ENCODE measurements around the gene GJA3. TPM values are rescaled to one million over a fixed set of nuclear protein-coding genes. Genes with fewer than 3 reads are reported as not detected.

Gene GJA3
- total and polyA plus RNA-seq, 2 donors (not counting 3 experiments of a cell fraction or from before 2014, with no cell fraction given) = not detected

DNA sequence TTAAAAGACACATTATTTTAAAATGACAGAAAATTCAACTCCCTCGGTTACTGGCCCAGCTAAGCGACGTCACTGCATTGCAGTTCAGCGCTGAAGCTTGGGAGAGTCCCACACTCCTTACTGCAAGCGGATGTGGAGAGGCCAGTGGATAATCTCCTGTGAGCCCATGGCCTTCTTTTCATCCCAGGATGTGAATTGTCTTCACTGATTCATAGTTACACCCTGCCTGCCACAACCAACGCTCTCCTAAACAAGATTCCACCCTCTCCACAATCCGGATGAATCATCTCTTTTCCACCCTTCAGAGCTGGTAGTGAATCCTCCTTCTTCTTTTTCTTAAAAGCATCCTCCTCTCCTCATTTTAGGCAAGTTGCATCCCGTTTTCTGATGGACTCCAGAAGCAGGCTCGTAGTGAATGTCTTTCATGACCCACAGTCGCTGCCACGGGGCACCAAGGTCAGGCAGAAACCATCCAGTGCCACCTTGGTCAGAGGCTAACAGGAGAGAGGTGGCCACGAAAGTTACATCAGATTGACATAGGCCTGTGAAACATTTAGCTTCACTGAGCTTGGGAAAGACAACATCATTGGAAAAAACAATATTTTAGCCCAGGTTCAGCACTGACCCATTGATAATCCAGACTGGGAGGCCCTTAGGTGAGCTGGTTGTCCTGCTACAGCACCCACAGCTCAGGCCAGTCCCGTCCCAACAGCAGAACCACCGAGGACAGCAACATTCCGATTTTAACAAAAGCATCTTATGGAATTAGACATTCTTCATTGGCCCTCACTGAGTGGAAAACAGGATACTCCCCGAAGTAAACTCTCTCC lies 29.8 kb upstream of the GJA3 start:
- H2AFZ ChIP-seq (ENCODE audit: low read depth, low read length) = no peak overlapping the region
- no peaks in the 10 kb centered on the region for H3K4me1 ChIP-seq (ENCODE audit: control insufficient read depth, extremely low read depth, insufficient read depth, low read length)
- H3K4me2 ChIP-seq (ENCODE audit: insufficient read depth, low read length) = no peak overlapping the region
- H3K9me1 ChIP-seq (replicated peaks; ENCODE audit: control insufficient read depth, extremely low read depth, insufficient read depth, low read length) = no peaks in the 10 kb centered on the region
- no peaks in the 10 kb centered on the region for H3K36me3 ChIP-seq (ENCODE audit: control insufficient read depth in 2 of 2, extremely low read depth in 1 of 2, insufficient read depth in 2 of 2, low read length in 2 of 2)
- FAIRE-seq (no peak), DNase-seq (ENCODE audit: low read depth, low spot score) (no peak)
- no peak overlapping the region for H3K27ac ChIP-seq (ENCODE audit: insufficient read depth, low read depth, low read length)
- ChIA-PET CTCF (interaction anchor here (1.6 to 2.0 kb wide), 2 partner anchors 8 to 734 kb away, joined by 4 to 7 read pairs; no protein-coding TSS in a partner anchor), POLR2A (no interaction called here)
- H4K20me1 ChIP-seq (replicated peaks; ENCODE audit: control insufficient read depth, extremely low read depth, insufficient read depth, low read length) = no peaks in the 10 kb centered on the region
- no peak overlapping the region for H3K4me3 ChIP-seq (replicated peaks in 1 of 3; ENCODE audit: insufficient read depth in 1 of 3, low read depth in 1 of 3, low read length in 3 of 3)
- no peaks in the 10 kb centered on the region for H3K79me2 ChIP-seq (ENCODE audit: control insufficient read depth, insufficient read depth, low read length)
- BruUV-seq (replicated peaks) = no TSS peak
- H3K27me3 ChIP-seq (ENCODE audit: control insufficient read depth in 2 of 2, insufficient read depth in 2 of 2, low read length in 2 of 2) = peaks cover 58 to 68% of the 10 kb centered on the region in 2 experiments
- no peaks in the 10 kb centered on the region for H3K9me3 ChIP-seq (replicated peaks; ENCODE audit: control insufficient read depth, insufficient read depth, low read length)
- TF ChIP-seq JUN (IDR thresholded peaks at IDR 0.05; ENCODE audit: borderline replicate concordance, insufficient read depth, insufficient read length, low read depth) = no peak
- no peak for TF ChIP-seq GATA2 (IDR thresholded peaks at IDR 0.05; ENCODE audit: insufficient read depth, insufficient read length, low read depth, low read length)
- no peak overlapping the region for H3K9ac ChIP-seq (replicated peaks; ENCODE audit: extremely low read depth, insufficient read depth, low read length)
- intact Hi-C loops (cut with micrococcal nuclease) (no loop called here), dilution Hi-C loops (cut with MboI; ENCODE audit: extremely low pct_ligation_motif_present, low sequenced_read_pairs) (no loop called here)

DNA sequence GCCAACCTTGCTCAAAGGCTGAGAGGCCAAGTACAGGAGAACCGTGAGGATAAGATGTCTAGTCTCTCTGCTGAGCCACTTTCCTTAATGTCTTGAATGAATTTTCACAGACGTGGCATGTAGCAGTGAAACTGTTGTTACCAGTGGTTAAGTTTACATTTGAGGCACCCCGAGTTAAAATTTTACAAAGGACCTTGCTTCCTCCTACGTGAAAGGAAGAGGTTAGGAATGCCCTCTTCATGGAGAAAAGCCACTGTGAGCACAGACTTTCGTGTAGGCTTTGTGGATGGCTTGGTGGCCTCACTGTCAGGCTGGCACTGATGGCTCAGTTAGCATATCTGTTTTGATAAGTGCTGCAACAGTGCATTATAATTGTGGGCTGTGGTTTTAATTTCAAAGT lies 29.2 kb upstream of the GJA3 start:
- FAIRE-seq (no peak), DNase-seq (ENCODE audit: low read depth, low spot score) (no peak)
- Histone ChIP-seq H2AFZ (ENCODE audit: low read depth, low read length) (no peak overlapping the region), H3K27ac (ENCODE audit: insufficient read depth, low read depth, low read length) (no peak overlapping the region), H3K36me3 (ENCODE audit: control insufficient read depth in 2 of 2, extremely low read depth in 1 of 2, insufficient read depth in 2 of 2, low read length in 2 of 2) (no peaks in the 10 kb centered on the region), H4K20me1 (replicated peaks; ENCODE audit: control insufficient read depth, extremely low read depth, insufficient read depth, low read length) (no peaks in the 10 kb centered on the region), H3K4me3 (replicated peaks in 1 of 3; ENCODE audit: insufficient read depth in 1 of 3, low read depth in 1 of 3, low read length in 3 of 3) (no peak overlapping the region), H3K79me2 (ENCODE audit: control insufficient read depth, insufficient read depth, low read length) (no peaks in the 10 kb centered on the region), H3K4me2 (ENCODE audit: insufficient read depth, low read length) (no peak overlapping the region), H3K9me1 (replicated peaks; ENCODE audit: control insufficient read depth, extremely low read depth, insufficient read depth, low read length) (no peaks in the 10 kb centered on the region), H3K27me3 (ENCODE audit: control insufficient read depth in 2 of 2, insufficient read depth in 2 of 2, low read length in 2 of 2) (peaks cover 52 to 64% of the 10 kb centered on the region in 2 experiments), H3K9me3 (replicated peaks; ENCODE audit: control insufficient read depth, insufficient read depth, low read length) (no peaks in the 10 kb centered on the region), H3K4me1 (ENCODE audit: control insufficient read depth, extremely low read depth, insufficient read depth, low read length) (no peaks in the 10 kb centered on the region), H3K9ac (replicated peaks; ENCODE audit: extremely low read depth, insufficient read depth, low read length) (no peak overlapping the region)
- BruUV-seq (replicated peaks) = no TSS peak
- TF ChIP-seq, protein P1, sequence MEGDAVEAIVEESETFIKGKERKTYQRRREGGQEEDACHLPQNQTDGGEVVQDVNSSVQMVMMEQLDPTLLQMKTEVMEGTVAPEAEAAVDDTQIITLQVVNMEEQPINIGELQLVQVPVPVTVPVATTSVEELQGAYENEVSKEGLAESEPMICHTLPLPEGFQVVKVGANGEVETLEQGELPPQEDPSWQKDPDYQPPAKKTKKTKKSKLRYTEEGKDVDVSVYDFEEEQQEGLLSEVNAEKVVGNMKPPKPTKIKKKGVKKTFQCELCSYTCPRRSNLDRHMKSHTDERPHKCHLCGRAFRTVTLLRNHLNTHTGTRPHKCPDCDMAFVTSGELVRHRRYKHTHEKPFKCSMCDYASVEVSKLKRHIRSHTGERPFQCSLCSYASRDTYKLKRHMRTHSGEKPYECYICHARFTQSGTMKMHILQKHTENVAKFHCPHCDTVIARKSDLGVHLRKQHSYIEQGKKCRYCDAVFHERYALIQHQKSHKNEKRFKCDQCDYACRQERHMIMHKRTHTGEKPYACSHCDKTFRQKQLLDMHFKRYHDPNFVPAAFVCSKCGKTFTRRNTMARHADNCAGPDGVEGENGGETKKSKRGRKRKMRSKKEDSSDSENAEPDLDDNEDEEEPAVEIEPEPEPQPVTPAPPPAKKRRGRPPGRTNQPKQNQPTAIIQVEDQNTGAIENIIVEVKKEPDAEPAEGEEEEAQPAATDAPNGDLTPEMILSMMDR (IDR thresholded peaks at IDR 0.05; ENCODE audit: extremely low read depth in 1 of 2, insufficient read depth in 1 of 2, low read depth in 1 of 2, low read length in 2 of 2) = no peak
- no peak for TF ChIP-seq MYC (IDR thresholded peaks at IDR 0.05; ENCODE audit: low read depth, low read length)
- no peak for TF ChIP-seq POLR2AphosphoS5 (IDR thresholded peaks at IDR 0.05; ENCODE audit: insufficient read depth, low read depth, low read length)
- no peak for TF ChIP-seq EZH2 (IDR thresholded peaks at IDR 0.05; ENCODE audit: borderline replicate concordance, low read depth, low read length, severe bottlenecking)
- TF ChIP-seq, protein P2, sequence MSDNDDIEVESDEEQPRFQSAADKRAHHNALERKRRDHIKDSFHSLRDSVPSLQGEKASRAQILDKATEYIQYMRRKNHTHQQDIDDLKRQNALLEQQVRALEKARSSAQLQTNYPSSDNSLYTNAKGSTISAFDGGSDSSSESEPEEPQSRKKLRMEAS (IDR thresholded peaks at IDR 0.05; ENCODE audit: insufficient read depth, insufficient read length) = no peak
- no peak for TF ChIP-seq FOS (IDR thresholded peaks at IDR 0.05; ENCODE audit: borderline replicate concordance, insufficient read depth, low read length)
- no peak for TF ChIP-seq GATA2 (IDR thresholded peaks at IDR 0.05; ENCODE audit: insufficient read depth, insufficient read length, low read depth, low read length)
- no peak for TF ChIP-seq POLR2A (IDR thresholded peaks at IDR 0.05; ENCODE audit: low read depth, low read length)
- no peak for TF ChIP-seq JUN (IDR thresholded peaks at IDR 0.05; ENCODE audit: borderline replicate concordance, insufficient read depth, insufficient read length, low read depth)
- dilution Hi-C loops (cut with MboI; ENCODE audit: extremely low pct_ligation_motif_present, low sequenced_read_pairs) = no loop called here
- ChIA-PET CTCF (interaction anchor here (2.0 kb wide), 1 partner anchor 735 kb away, joined by 7 read pairs; no protein-coding TSS in a partner anchor), POLR2A (no interaction called here)
- intact Hi-C loops (cut with micrococcal nuclease) = no loop called here

All from endothelial cell of umbilical vein (primary cell).